Psoas muscle (tissue), 8 donors: Measurements from ENCODE around the gene N4BP3. TPM values are rescaled to one million over a fixed set of nuclear protein-coding genes. Genes with fewer than 3 reads are reported as not detected.

Experiments used
- ATAC-seq, 4 donors: fragments of 200-7000 bp; cut with Tn5 transposase; one replicate each; pipeline ENCODE4 v1.9.1; 2020; ENCODE audit warnings: moderate library complexity in 3 of 4, mild to moderate bottlenecking in 2 of 4
- DNase-seq, 2 donors: peaks; one replicate each; pipeline ENCODE4 v3.0.0-alpha.2; 2020
- H3K27ac ChIP-seq: fragments of 200-600 bp; one replicate; pipeline ENCODE4 v1.8.0; 2022
- H3K27me3 ChIP-seq, 3 donors: fragments of 200-600 bp in 1 of 3; one replicate each; pipeline versions ENCODE4 v1.6.1 to v1.8.0; 2013 to 2022; ENCODE audit warnings: low read length in 2 of 3, mild to moderate bottlenecking in 2 of 3, moderate library complexity in 1 of 3; ENCODE audit not compliant: insufficient read depth in 3 of 3
- H3K36me3 ChIP-seq, 2 donors: fragments of 200-600 bp in 1 of 2; one replicate each; pipeline versions ENCODE4 v1.6.1 to v1.8.0; 2013 to 2022; ENCODE audit warnings: low read depth in 1 of 2, mild to moderate bottlenecking in 1 of 2, moderate library complexity in 1 of 2; ENCODE audit not compliant: insufficient read depth in 1 of 2
- H3K4me1 ChIP-seq: fragments of 200-600 bp; one replicate; pipeline ENCODE4 v1.8.0; 2022
- H3K4me3 ChIP-seq: fragments of 200-600 bp; one replicate; pipeline ENCODE4 v1.8.0; 2022; ENCODE audit warnings: mild to moderate bottlenecking
- H3K9me3 ChIP-seq: fragments of 200-600 bp; one replicate; pipeline ENCODE4 v1.8.0; 2022
- WGBS, 3 donors: extraction: QIAGEN DNeasy Blood & Tissue Kit; methylation state at CpG; one replicate each; pipeline versions ENCODE4 v1.1.6 to v1.1.7; 2013; 5-methylcytosine and 5-hydroxymethylcytosine counted together
- intact Hi-C, 2 donors: fragments of 100-400 bp; cut with DNase I; formaldehyde crosslinking; loops; one replicate each; pipeline versions ENCODE4 v1.11.0 to v1.14.2; 2022
- polyA plus RNA-seq, 3 donors: library from polyadenylated mRNA; stranded (reverse); fragments of 200-250 nt; gene quantifications; one replicate each; pipeline ENCODE4 v1.2.3, GENCODE V29; 2013
- total RNA-seq, 4 donors: library from RNA; stranded (reverse); fragmentation: NEBNext Ultra II Directional in 2 of 4; extraction: Animal tissue kit (Norgen Biotek cat#: 25700) in 2 of 4; gene quantifications; one replicate each; pipeline versions ENCODE4 v1.2.1 to v1.2.4, GENCODE V29; 2021 to 2023
- TF ChIP-seq, protein P1 (sequence below): fragments of 200-600 bp; IDR thresholded peaks from one replicate; pipeline ENCODE4 v1.8.0; 2022; ENCODE audit warnings: antibody characterized with exemption
- donor health status: healthy with polysubstance abuse.
- donor health status: DM: no; HTN: no; CAD: no; lungs with moderate emphysema.
- donor health status: Bipolar disorder and iron deficiency.
- donor health status: healthy.
- donor health status: DM: yes; HTN: yes; CAD: no.
- donor health status: DM: no; HTN: no; CAD: no.
- donor health status: DM: no; HTN: no; CAD: no.
- donor health status: DM: yes; HTN: yes; CAD: no.

N4BP3 gene
- total and polyA plus RNA-seq, 7 donors = 1.6 to 4.0 (median 2.9) TPM

- 65 to 72% (median 72%) methylated on average over 5 of the region's 5 CpGs for WGBS, 3 donors
- Histone ChIP-seq H3K27ac (peak overlapping the region; percentile 71), H3K4me1 (peaks cover 46% of the 10 kb centered on the region), H3K4me3 (peak overlapping the region; percentile 65), H3K9me3 (no peaks in the 10 kb centered on the region), H3K36me3 (no peaks in the 10 kb centered on the region), H3K27me3 (no peaks in the 10 kb centered on the region)
- DNase-seq = no peak
- intact Hi-C loops = no loop called here
- TF ChIP-seq, protein P1, sequence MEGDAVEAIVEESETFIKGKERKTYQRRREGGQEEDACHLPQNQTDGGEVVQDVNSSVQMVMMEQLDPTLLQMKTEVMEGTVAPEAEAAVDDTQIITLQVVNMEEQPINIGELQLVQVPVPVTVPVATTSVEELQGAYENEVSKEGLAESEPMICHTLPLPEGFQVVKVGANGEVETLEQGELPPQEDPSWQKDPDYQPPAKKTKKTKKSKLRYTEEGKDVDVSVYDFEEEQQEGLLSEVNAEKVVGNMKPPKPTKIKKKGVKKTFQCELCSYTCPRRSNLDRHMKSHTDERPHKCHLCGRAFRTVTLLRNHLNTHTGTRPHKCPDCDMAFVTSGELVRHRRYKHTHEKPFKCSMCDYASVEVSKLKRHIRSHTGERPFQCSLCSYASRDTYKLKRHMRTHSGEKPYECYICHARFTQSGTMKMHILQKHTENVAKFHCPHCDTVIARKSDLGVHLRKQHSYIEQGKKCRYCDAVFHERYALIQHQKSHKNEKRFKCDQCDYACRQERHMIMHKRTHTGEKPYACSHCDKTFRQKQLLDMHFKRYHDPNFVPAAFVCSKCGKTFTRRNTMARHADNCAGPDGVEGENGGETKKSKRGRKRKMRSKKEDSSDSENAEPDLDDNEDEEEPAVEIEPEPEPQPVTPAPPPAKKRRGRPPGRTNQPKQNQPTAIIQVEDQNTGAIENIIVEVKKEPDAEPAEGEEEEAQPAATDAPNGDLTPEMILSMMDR = no peak
- no peak for ATAC-seq
Measured at GRCh38 chr5:178122346-178122745, 9.0 kb downstream of the N4BP3 start.

- Histone ChIP-seq H3K4me3 (peak overlapping the region; percentile 65), H3K27me3 (no peaks in the 10 kb centered on the region), H3K4me1 (peaks cover 46% of the 10 kb centered on the region), H3K27ac (no peak overlapping the region), H3K36me3 (no peaks in the 10 kb centered on the region), H3K9me3 (no peaks in the 10 kb centered on the region)
- no peak for DNase-seq
- TF ChIP-seq, protein P1 = no peak
- 79 to 89% (median 83%) methylated on average over 13 of the region's 13 CpGs for WGBS, 3 donors
- intact Hi-C loops = no loop called here
- no peak for ATAC-seq
Measured at GRCh38 chr5:178123094-178123965, 10.0 kb downstream of the N4BP3 start.

- intact Hi-C loops = no loop called here
- no peak for DNase-seq
- no peaks in the 10 kb centered on the region for H3K27me3 ChIP-seq
- H3K4me3 ChIP-seq = no peak overlapping the region
- H3K9me3 ChIP-seq = no peaks in the 10 kb centered on the region
- H3K27ac ChIP-seq = no peak overlapping the region
- TF ChIP-seq, protein P1 = no peak
- peaks cover 46% of the 10 kb centered on the region for H3K4me1 ChIP-seq
- no peaks in the 10 kb centered on the region for H3K36me3 ChIP-seq
- no peak for ATAC-seq
- WGBS, 3 donors = 77 to 86% (median 79%) methylated on average over 14 to 18 of the region's 18 CpGs
Measured at GRCh38 chr5:178123966-178124925, 10.9 kb downstream of the N4BP3 start.

- intact Hi-C loops = no loop called here
- no peaks in the 10 kb centered on the region for H3K27me3 ChIP-seq
- ATAC-seq (no peak), DNase-seq (peak in 1 of 2 donors; percentile 59)
- H3K36me3 ChIP-seq = no peaks in the 10 kb centered on the region
- no peak overlapping the region for H3K27ac ChIP-seq
- H3K9me3 ChIP-seq = no peaks in the 10 kb centered on the region
- no peak overlapping the region for H3K4me3 ChIP-seq
- WGBS, 3 donors = 72 to 77% (median 73%) methylated on average over 10 of the region's 10 CpGs
- H3K4me1 ChIP-seq = peaks cover 42% of the 10 kb centered on the region
- TF ChIP-seq, protein P1 = no peak
Measured at GRCh38 chr5:178125253-178125906, 12.0 kb downstream of the N4BP3 start.
